NCI-H146 treated with DMSO at 0.1 percent for 48 hours (cell line): ENCODE measurements around the gene TRIM28.
"Not testable (repeated sequence)": the region's sequence is repeated elsewhere in the genome, so short reads cannot be mapped to it uniquely, and the experiment has no call there.

Source experiments
- DNase-seq: peaks from one replicate; lab custom pipeline; 2025; ENCODE audit not compliant: unreplicated experiment; lab: John Stamatoyannopoulos, UW

TRIM28 gene

DNA sequence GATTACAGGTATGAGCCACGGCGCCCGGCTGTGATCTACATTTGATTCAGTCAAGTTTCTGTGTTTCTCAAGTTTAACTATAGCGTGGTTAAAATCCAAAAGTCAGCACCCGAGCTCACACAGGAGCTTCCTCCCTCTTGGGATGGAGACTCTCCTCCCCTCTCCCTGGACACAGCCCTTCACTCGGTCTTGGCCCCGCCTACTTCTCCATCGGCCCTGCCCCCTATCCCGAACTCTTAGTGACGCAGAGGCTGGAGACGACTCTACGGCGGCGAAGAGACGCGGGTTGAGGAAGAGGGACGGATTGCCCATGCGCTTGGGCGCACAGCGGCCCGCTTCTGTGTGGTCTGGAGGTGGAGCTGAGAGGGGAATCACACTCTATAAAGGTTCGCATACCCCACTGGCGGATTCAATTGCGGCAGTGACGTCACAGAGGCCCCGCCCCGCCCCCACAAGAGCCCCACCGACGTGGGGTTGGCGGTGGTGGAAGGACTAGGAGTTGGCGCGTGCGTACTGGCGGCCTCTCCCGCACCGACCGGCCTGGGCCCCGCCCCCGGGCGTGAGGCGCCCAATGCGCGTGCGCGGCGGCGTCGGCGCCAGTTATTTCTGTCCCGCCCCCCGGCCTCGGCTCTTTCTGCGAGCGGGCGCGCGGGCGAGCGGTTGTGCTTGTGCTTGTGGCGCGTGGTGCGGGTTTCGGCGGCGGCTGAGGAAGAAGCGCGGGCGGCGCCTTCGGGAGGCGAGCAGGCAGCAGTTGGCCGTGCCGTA lies at the start of gene TRIM28:
TRIM28 (plus strand) TSS at position 239 of the 765 bp plus-strand sequence. CDS start 694 bp downstream, outside the sequence.
- no peak for DNase-seq

DNA sequence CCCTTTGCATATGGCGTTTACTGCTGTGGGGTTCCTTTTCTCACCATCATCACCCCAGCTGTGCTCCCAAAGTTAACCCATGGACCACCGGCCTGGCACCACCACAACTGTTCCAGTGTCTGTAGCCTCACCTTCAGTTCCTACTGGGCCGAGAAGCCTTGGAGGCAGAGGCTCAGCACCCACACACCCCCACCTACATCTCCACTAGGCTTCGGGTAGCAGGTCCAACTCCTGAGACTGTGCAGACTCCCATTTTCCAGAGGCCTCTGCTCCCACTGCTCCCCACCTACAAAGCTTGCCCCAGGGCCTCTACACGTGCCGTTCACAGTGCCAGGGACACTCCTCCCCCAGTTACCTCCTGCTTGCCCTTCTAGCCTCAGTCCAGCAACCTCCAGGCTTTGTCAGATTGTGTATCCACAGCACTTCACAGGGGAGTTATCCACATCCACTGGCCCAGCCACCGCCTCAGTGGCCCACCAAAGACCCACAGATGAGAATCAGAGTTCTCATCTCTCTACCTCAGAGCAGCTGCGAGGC lies 46.2 kb upstream of the TRIM28 start:
- no peak for DNase-seq

DNA sequence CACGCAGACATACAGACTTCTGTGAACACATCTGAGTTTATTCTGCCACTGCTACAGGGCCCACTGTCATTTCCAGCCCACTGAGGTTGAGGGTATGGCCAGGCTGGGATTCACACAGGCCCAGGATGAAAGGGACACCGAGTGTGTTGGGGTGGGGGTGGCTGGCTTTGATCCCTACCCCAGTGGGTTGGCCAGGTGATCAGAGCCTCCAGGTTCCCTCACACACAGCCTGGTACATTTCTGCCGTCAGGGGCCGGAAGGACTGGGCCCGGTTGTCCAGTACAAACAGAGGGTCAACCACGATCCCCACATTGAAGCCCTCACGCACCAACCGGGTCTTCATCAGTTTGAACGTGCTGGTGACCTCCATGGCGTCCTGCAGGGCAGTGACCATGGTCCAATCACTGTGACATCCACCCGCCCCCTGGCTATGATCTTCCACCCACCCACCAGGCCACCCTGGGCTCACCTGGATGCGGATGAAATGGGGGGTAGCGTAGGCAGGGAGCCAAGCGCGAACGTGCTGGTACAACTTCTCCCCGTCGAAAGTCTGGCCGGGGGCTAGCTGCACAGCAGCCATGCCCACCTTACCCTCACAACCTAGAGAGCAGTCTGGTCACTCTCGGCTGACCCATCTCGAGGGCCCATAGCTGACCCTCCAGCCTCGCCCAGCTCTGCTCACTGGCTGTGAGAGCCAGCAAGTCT lies 45.4 kb upstream of the TRIM28 start:
- DNase-seq = no peak

- DNase-seq = peak; percentile 97
Observed at GRCh38 chr19:58499021-58499927, 44.6 kb upstream of the TRIM28 start.

GRCh38 chr19:58500242-58500641 lies 43.6 kb upstream of the TRIM28 start:
- no peak for DNase-seq

GRCh38 chr19:58507602-58508223 lies 36.2 kb upstream of the TRIM28 start:
- not testable (repeated sequence) for DNase-seq

- DNase-seq = no peak
Observed at GRCh38 chr19:58509731-58510083, 34.2 kb upstream of the TRIM28 start.

DNA sequence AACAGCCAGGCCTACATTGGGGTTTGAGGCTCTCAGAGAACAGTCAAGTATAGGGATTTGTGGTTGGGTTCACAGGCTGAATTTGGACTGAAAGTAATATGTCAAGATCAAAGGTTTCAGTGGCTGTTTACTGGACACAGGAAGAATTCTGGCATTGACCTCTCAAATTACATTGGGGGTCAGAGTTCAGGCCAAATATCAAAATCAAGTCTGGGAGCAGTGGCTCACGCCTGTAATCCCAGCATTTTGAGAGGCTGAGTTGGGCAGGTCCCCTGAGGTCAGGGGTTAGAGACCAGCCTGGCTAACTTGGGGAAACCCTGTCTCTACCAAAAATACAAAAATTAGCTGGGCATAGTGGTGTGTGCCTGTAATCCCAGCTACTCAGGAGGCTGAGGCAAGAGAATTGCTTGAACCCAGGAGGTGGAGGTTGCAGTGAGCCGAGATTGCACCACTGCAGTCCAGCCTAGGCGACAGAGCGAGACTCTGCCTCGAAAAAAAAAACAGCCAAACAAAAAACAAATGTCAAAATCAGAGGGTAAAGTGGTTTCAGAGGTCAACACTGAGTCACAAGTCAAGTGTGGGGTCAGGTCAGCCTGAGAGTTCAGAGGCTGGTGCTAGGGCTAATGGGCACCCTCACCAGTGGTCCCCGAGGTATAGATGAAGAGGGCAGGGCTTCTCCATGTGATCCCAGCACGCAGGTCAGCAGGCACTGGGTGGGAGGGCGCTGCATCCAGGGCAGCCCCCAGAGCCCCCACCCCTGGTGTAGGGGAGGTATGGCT lies 33.6 kb upstream of the TRIM28 start:
- no peak for DNase-seq

- DNase-seq = no peak
Observed at GRCh38 chr19:58511353-58512208, 32.3 kb upstream of the TRIM28 start, which contains the start of gene SLC27A5. TSS of gene SLC27A5 (minus strand) at chr19:58511992. CDS start at chr19:58511955, 37 bp downstream.

GRCh38 chr19:58513213-58513693 lies 30.6 kb upstream of the TRIM28 start:
- no peak for DNase-seq

GRCh38 chr19:58513694-58514563 lies 29.9 kb upstream of the TRIM28 start:
- peak; percentile 58 for DNase-seq

DNA sequence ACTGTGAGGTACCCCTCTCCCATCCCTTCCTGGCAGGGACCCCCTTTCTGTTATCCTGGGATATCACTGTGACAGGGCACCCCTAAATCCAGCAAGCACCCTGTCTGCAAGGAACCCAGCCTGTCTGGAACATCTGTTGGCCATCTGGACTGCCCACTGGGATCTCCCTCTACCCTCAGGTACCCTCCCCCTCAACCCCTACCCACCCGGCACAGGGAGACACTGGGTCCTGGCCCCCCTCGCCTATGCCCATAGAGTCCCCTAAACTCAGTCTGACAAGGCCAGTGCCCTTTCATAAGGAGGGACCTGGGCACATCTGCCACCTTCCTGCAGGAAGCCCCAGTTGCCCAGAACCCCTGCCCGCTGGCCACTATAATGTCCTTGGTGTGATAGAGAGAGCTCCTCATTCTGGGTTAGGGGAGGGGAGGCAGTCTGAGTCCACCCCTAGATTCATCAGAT lies 29.3 kb upstream of the TRIM28 start:
- DNase-seq = no peak

DNA sequence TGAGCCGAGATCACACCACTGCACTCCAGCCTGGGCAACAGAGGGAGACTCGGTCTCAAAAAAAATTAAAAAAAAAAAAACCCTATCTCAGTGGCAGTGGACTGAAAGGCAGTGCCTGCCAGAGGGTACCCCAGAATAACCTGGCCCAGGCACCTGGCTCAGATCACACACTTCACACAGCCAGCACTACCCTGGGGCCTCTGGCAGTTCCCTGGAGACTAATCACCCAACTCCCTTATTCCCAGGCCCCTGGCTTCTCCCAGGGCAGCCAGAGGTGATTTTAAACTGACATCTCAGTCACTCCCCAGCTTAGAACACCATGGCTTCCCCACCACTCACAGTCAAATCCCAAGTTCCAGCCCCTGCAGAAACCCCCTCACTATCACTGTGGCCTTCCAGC lies 28.6 kb upstream of the TRIM28 start:
- no peak for DNase-seq

DNA sequence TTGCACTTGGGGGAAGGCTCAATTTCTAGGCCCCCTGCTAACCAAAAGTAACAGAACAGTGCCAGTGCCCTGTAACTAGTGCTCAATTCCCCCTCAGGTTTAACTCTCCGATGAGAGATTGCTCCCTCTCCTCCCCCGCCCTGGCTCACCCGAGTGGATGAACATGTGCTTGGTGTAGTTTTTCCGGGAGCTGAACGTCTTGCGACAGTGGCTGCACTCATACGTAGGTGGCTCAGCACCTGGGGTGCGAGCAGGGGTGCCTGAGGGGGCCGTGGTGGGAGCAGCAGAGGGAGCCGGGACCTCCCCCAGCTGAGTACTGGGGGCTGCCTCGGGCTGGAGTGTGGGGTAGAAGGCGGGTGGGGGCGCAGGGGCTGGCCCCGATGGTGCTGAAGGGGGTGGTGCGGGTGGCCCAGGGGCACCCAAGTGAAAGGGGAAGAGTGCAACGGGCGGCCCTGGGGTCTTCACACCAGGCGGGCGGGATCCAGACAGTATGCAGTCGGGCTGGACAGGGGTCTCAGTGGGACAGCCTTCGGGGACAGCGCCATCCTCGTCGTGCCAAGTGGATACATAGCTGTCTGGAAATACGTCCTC lies 27.5 kb upstream of the TRIM28 start:
- no peak for DNase-seq

DNA sequence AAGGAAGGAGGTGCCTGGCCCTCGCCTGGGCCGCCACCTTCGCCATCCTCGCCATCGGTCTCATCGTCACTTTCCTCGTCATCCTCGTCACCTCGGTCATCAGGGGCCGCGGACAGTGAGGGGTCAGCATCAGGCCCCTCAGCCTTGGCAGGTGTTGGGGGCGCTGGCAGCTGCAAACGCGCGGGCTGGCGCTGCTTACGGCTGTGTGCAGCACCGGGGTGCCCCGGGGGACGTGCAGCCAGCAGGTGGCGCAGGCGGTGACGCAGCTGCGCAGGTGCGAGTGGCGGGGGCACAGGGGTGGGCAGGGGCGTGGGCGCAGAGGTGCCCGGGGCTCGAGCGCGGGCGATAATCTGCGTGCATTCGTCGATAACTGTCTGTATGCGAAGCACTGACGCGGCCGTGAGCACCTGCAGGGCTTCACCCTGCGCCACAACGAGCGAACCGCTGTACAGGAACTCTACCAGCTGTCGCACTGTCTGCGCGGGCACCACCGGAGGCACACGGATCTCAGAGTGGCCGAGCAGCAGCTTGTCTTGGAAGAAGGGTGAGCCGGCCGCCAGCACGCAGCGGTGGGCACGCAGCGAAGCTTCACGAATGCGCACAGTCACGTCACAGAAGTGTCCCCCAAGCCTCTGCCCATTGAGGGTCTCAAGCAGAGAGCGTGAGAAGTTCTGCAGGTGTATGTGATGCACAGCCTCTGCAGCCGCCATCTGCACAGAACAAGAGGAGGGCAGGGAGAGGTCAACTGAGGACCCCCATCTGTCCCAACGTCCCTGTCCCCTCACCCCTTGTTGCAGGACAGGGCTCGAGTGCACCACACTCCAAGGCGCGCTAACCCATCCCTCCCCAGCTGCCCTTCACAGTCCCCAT lies 26.7 kb upstream of the TRIM28 start:
- DNase-seq = no peak
